ENCODE data around the gene DPF3. TPM values are rescaled to one million over a fixed set of nuclear protein-coding genes. Genes with fewer than 3 reads are reported as not detected.

DPF3 gene
- total RNA-seq, 1 experiment from 2014 or later, result not detected

DNA sequence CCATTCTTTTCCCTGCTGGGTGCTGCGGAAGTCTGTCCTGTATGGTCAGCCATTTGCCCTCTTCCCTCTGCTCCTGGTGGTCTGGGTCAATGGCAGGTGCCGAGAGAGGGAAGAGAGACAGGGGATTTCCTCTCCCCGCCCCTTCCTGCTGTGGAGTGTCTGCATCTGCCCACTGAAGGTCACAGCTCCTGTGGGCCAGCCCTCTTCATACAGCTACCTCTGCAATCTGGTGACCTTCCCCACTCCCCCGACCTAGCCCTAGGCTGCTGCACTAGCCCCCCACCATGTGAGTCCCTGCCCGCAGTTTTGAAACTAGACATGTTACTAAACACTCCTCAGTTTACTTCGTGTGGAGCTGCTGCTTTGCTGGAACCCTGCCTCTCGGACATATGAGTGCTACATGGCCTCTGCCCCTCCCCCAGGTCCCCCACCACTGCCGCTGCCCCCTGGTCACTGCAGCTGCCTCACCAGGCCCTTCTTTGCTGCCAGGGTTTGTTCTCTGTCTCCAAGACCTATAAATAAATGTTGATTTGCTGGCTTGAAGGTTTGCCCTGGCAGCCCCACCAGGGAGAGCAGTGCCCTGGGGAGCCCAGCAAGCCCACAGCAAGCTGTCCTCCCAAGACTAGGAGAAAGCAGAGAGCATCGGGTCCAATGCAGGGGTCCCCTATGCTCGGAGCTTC is 102.9 kb downstream of the DPF3 start:
- TF ChIP-seq SIN3A (IDR thresholded peaks at IDR 0.05; ENCODE audit: borderline replicate concordance, insufficient read depth, low read depth, low read length), result no peak
- TF ChIP-seq, protein P1, sequence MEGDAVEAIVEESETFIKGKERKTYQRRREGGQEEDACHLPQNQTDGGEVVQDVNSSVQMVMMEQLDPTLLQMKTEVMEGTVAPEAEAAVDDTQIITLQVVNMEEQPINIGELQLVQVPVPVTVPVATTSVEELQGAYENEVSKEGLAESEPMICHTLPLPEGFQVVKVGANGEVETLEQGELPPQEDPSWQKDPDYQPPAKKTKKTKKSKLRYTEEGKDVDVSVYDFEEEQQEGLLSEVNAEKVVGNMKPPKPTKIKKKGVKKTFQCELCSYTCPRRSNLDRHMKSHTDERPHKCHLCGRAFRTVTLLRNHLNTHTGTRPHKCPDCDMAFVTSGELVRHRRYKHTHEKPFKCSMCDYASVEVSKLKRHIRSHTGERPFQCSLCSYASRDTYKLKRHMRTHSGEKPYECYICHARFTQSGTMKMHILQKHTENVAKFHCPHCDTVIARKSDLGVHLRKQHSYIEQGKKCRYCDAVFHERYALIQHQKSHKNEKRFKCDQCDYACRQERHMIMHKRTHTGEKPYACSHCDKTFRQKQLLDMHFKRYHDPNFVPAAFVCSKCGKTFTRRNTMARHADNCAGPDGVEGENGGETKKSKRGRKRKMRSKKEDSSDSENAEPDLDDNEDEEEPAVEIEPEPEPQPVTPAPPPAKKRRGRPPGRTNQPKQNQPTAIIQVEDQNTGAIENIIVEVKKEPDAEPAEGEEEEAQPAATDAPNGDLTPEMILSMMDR (IDR thresholded peaks at IDR 0.05), result no peak
- no peak for TF ChIP-seq TCF7L2 (IDR thresholded peaks at IDR 0.05; ENCODE audit: low read depth, low read length)
- TF ChIP-seq, protein P2, sequence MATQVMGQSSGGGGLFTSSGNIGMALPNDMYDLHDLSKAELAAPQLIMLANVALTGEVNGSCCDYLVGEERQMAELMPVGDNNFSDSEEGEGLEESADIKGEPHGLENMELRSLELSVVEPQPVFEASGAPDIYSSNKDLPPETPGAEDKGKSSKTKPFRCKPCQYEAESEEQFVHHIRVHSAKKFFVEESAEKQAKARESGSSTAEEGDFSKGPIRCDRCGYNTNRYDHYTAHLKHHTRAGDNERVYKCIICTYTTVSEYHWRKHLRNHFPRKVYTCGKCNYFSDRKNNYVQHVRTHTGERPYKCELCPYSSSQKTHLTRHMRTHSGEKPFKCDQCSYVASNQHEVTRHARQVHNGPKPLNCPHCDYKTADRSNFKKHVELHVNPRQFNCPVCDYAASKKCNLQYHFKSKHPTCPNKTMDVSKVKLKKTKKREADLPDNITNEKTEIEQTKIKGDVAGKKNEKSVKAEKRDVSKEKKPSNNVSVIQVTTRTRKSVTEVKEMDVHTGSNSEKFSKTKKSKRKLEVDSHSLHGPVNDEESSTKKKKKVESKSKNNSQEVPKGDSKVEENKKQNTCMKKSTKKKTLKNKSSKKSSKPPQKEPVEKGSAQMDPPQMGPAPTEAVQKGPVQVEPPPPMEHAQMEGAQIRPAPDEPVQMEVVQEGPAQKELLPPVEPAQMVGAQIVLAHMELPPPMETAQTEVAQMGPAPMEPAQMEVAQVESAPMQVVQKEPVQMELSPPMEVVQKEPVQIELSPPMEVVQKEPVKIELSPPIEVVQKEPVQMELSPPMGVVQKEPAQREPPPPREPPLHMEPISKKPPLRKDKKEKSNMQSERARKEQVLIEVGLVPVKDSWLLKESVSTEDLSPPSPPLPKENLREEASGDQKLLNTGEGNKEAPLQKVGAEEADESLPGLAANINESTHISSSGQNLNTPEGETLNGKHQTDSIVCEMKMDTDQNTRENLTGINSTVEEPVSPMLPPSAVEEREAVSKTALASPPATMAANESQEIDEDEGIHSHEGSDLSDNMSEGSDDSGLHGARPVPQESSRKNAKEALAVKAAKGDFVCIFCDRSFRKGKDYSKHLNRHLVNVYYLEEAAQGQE (IDR thresholded peaks at IDR 0.05; ENCODE audit: insufficient read depth in 1 of 2, low read depth in 2 of 2, low read length in 1 of 2), result no peak
- TF ChIP-seq POLR2AphosphoS5 (IDR thresholded peaks at IDR 0.05; ENCODE audit: low read depth, low read length), result no peak
- H3K9me3 ChIP-seq (ENCODE audit: control insufficient read depth, insufficient read depth, low read depth, low read length), result no peaks in the 10 kb centered on the region
- CTCF ChIA-PET, result no interaction called here

DNA sequence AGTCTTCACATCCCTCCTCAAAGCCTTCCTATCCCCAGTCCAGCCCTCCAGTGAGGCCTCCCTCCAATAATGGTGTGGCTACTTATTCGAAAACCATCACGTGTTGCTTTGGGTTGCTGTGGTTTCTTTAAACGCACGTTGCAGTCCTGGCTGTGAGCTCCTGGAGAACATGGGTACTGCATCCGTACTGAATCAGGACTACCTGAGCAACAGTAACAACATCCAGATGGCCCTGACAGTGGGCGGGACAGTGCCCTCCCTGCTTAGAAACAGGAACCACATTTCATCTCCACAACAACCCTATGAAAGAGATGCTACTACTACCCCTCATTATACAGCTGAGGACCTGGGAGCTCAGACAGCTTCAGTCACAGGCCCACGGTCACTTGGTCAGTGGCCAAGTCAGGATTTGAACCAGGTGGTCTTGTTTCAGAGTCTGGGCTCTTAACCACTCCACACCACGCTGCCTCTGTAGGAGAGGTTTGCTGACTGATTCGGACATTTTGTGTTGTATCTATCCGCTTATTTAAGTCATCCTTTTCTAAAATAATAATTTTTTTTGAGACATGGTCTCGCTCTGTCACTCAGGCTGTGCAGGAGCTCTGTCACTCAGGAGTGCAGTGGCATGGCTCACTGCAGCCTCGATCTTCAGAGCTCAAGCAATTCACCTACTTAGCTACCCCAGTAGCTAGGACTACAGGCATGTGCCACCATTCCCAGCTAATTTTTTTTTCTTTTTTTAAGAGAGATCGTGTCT is 104.8 kb downstream of the DPF3 start:
- H3K9me3 ChIP-seq (ENCODE audit: control insufficient read depth, insufficient read depth, low read depth, low read length), result no peaks in the 10 kb centered on the region
- CTCF ChIA-PET, result no interaction called here
- no peak for DNase-seq (ENCODE audit: low read depth, low spot score)
- POLR2A ChIA-PET, result no interaction called here
- BruUV-seq (replicated peaks), result no TSS peak
- H3K4me1 ChIP-seq (ENCODE audit: control insufficient read depth, insufficient read depth, low read length), result no peaks in the 10 kb centered on the region
- H3K27me3 ChIP-seq (ENCODE audit: control insufficient read depth, insufficient read depth, low read length), result no peaks in the 10 kb centered on the region
- H3K27ac ChIP-seq (ENCODE audit: low read length), result no peak overlapping the region
- in situ Hi-C loops (cut with HindIII; ENCODE audit: low pct_unique_long_range_greater_than_20kb, low sequenced_read_pairs) (no loop called here), intact Hi-C loops (cut with micrococcal nuclease; ENCODE audit: unreplicated experiment) (no loop called here)
- no peak overlapping the region for H3K4me3 ChIP-seq (ENCODE audit: low read depth in 2 of 2, low read length in 2 of 2)
- H3K36me3 ChIP-seq (ENCODE audit: control insufficient read depth, insufficient read depth, low read length), result no peaks in the 10 kb centered on the region
- TF ChIP-seq TCF7L2 (IDR thresholded peaks at IDR 0.05; ENCODE audit: low read depth, low read length) (no peak), POLR2AphosphoS5 (IDR thresholded peaks at IDR 0.05; ENCODE audit: low read depth, low read length) (no peak), SIN3A (IDR thresholded peaks at IDR 0.05; ENCODE audit: borderline replicate concordance, insufficient read depth, low read depth, low read length) (no peak)
- TF ChIP-seq, protein P2 (IDR thresholded peaks at IDR 0.05; ENCODE audit: insufficient read depth in 1 of 2, low read depth in 2 of 2, low read length in 1 of 2), result no peak
- TF ChIP-seq, protein P1 (IDR thresholded peaks at IDR 0.05), result no peak
- no peak for ATAC-seq

More for the DNA sequence above, 102.9 kb downstream of the DPF3 start:
- POLR2A ChIA-PET, result no interaction called here
- Histone ChIP-seq H3K36me3 (ENCODE audit: control insufficient read depth, insufficient read depth, low read length) (no peaks in the 10 kb centered on the region), H3K27ac (ENCODE audit: low read length) (no peak overlapping the region), H3K4me1 (ENCODE audit: control insufficient read depth, insufficient read depth, low read length) (no peaks in the 10 kb centered on the region), H3K4me3 (ENCODE audit: low read depth in 2 of 2, low read length in 2 of 2) (no peak overlapping the region), H3K27me3 (ENCODE audit: control insufficient read depth, insufficient read depth, low read length) (no peaks in the 10 kb centered on the region)
- ATAC-seq (no peak), DNase-seq (ENCODE audit: low read depth, low spot score) (no peak)
- intact Hi-C loops (cut with micrococcal nuclease; ENCODE audit: unreplicated experiment) (no loop called here), in situ Hi-C loops (cut with HindIII; ENCODE audit: low pct_unique_long_range_greater_than_20kb, low sequenced_read_pairs) (no loop called here)
- no TSS peak for BruUV-seq (replicated peaks)
